Bronchial epithelial cell (primary cell): Measurements from ENCODE around the gene IQSEC1. TPM values are rescaled to one million over a fixed set of nuclear protein-coding genes. Genes with fewer than 3 reads are reported as not detected.

ENCODE experiments used
- DNase-seq: peaks from one replicate; pipeline ENCODE4 v3.0.0-alpha.2; 2010; ENCODE audit warnings: low read depth
- FAIRE-seq: peaks from 2 replicates; lab custom pipeline; 2011; peaks lifted over from hg19 to GRCh38; lab: Jason Lieb, UNC
- H3K27me3 ChIP-seq: 2 replicates; pipeline ENCODE4 v1.5.1; 2011; ENCODE audit warnings: low read length; ENCODE audit not compliant: control insufficient read depth, insufficient read depth
- H3K36me3 ChIP-seq: 2 replicates; pipeline ENCODE4 v1.5.1; 2011; ENCODE audit warnings: low read length; ENCODE audit not compliant: control insufficient read depth, insufficient read depth
- H3K4me3 ChIP-seq: 2 replicates; pipeline ENCODE4 v1.5.1; 2011; ENCODE audit warnings: mild to moderate bottlenecking, low read depth, low read length, control low read depth
- CTCF ChIP-seq: IDR thresholded peaks from 2 replicates; pipeline ENCODE4 v1.5.1; 2011; ENCODE audit warnings: mild to moderate bottlenecking, moderate library complexity, low read length, control low read depth, inconsistent platforms; ENCODE audit not compliant: insufficient read depth, severe bottlenecking
- total RNA-seq: library from RNA; depleted of rRNA; stranded (reverse); fragments of >200 nt; gene quantifications from 2 replicates; pipeline ENCODE4 v1.2.1, GENCODE V29; 2014

The IQSEC1 gene
- total RNA-seq, 1 donor from 2014 or later = 6.6 TPM

GRCh38 chr3:13113346-13114330 is 40.4 kb upstream of the IQSEC1 start:
- no peak for TF ChIP-seq CTCF
- FAIRE-seq (peak; percentile 88), DNase-seq (no peak)
- no peak overlapping the region for H3K4me3 ChIP-seq
- H3K36me3 ChIP-seq = no peaks in the 10 kb centered on the region
- H3K27me3 ChIP-seq = no peaks in the 10 kb centered on the region

GRCh38 chr3:13112521-13113345 is 39.5 kb upstream of the IQSEC1 start:
- FAIRE-seq (no peak), DNase-seq (no peak)
- TF ChIP-seq CTCF = no peak
- H3K36me3 ChIP-seq = no peaks in the 10 kb centered on the region
- no peaks in the 10 kb centered on the region for H3K27me3 ChIP-seq
- H3K4me3 ChIP-seq = no peak overlapping the region

GRCh38 chr3:13111873-13112520 is 38.8 kb upstream of the IQSEC1 start:
- TF ChIP-seq CTCF = no peak
- no peaks in the 10 kb centered on the region for H3K36me3 ChIP-seq
- H3K4me3 ChIP-seq = no peak overlapping the region
- DNase-seq (no peak), FAIRE-seq (no peak)
- no peaks in the 10 kb centered on the region for H3K27me3 ChIP-seq

- H3K36me3 ChIP-seq = no peaks in the 10 kb centered on the region
- no peak for TF ChIP-seq CTCF
- DNase-seq = no peak
- H3K27me3 ChIP-seq = no peaks in the 10 kb centered on the region
- H3K4me3 ChIP-seq = no peak overlapping the region
- FAIRE-seq = no peak
Observed at GRCh38 chr3:13111173-13111872, 38.1 kb upstream of the IQSEC1 start.

- FAIRE-seq (no peak), DNase-seq (peak; percentile 58)
- H3K4me3 ChIP-seq = no peak overlapping the region
- H3K36me3 ChIP-seq = no peaks in the 10 kb centered on the region
- no peak for TF ChIP-seq CTCF
- H3K27me3 ChIP-seq = no peaks in the 10 kb centered on the region
Observed at GRCh38 chr3:13110678-13111116, 37.5 kb upstream of the IQSEC1 start.
